Measurements from ENCODE around the gene KRTAP5-5. TPM values are rescaled to one million over a fixed set of nuclear protein-coding genes. Genes with fewer than 3 reads are reported as not detected.

KRTAP5-5 gene
- total and polyA plus RNA-seq, 2 of the 8 experiments (the other 6 are each of a cell fraction or from before 2014, with no cell fraction given) = 0.09 TPM; not detected in 1

DNA sequence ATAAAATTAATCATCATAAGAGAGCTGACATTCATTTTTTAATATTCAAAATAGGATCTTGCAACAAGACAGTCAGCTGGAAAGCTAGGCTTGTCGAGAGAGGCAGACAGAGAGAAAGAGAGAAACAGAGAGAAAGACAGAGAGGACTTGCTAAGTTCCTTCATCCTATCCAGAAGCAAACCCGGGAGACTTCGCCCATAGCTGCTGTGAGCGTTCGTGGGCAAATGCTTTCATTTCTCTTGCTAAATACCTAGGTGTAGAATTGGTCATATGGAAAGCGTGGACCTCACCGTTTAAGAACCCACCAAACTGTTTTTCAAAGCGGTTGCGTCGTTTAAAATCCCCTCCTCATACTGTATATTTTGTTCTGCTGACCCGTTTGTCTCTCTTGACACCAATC is 42.1 kb downstream of the KRTAP5-5 start:
- Histone ChIP-seq H3K18ac (ENCODE audit: extremely low read depth, low read length) (no peak overlapping the region), H3K14ac (ENCODE audit: insufficient read length) (no peak overlapping the region), H3K23ac (ENCODE audit: insufficient read length) (no peak overlapping the region), H3K4ac (replicated peaks; ENCODE audit: insufficient read length, low read depth, low read length) (no peak overlapping the region), H3K36me3 (ENCODE audit: control insufficient read depth in 2 of 4, insufficient read depth in 4 of 4, low read length in 3 of 4) (no peaks in the 10 kb centered on the region), H2BK5ac (ENCODE audit: low read depth, low read length) (no peak overlapping the region), H2AK5ac (ENCODE audit: low read depth, low read length) (no peak overlapping the region), H2BK20ac (ENCODE audit: low read length) (no peak overlapping the region), H3K9me3 (ENCODE audit: insufficient read depth in 2 of 2, low read depth in 1 of 2, low read length in 1 of 2) (no peaks in the 10 kb centered on the region), H4K8ac (ENCODE audit: extremely low read depth, insufficient read depth, low read length) (no peak overlapping the region), H3K23me2 (ENCODE audit: low read depth, low read length) (peaks cover 6% of the 10 kb centered on the region; the same call in 1 of the 2 replicates), H3K27ac (ENCODE audit: low read depth, low read length) (no peak overlapping the region), H4K91ac (replicated peaks; ENCODE audit: insufficient read length, low read length) (no peak overlapping the region), H4K20me1 (replicated peaks in 1 of 2; ENCODE audit: control insufficient read depth in 1 of 2, insufficient read depth in 2 of 2, low read length in 2 of 2) (peaks cover 0 to 2% of the 10 kb centered on the region in 2 experiments), H3K27me3 (replicated peaks in 1 of 4; ENCODE audit: control insufficient read depth in 3 of 4, extremely low read depth in 1 of 4, insufficient read depth in 3 of 4, low read length in 3 of 4) (peaks cover 0 to 4% (median 0%) of the 10 kb centered on the region in 4 experiments; a peak in 3 of 7 replicates), H3K79me2 (ENCODE audit: control insufficient read depth in 1 of 2, insufficient read depth in 2 of 2, low read length in 2 of 2) (no peaks in the 10 kb centered on the region), H2BK120ac (replicated peaks; ENCODE audit: low read depth, low read length) (no peak overlapping the region), H3K79me1 (ENCODE audit: low read depth, low read length) (no peaks in the 10 kb centered on the region), H3K4me3 (ENCODE audit: extremely low read depth in 1 of 4, insufficient read depth in 2 of 4, low read depth in 3 of 4, low read length in 4 of 4) (no peak overlapping the region), H2BK15ac (ENCODE audit: low read length) (no peak overlapping the region), H2AFZ (ENCODE audit: low read length) (no peak overlapping the region), H4K5ac (ENCODE audit: insufficient read length, low read depth, low read length) (no peak overlapping the region), H2BK12ac (ENCODE audit: low read depth, low read length) (no peak overlapping the region), H3K9ac (replicated peaks in 1 of 4; ENCODE audit: extremely low read depth in 1 of 4, low read depth in 3 of 4, low read length in 3 of 4) (no peak overlapping the region), H3K4me2 (ENCODE audit: insufficient read depth in 1 of 2, low read depth in 2 of 2, low read length in 2 of 2) (no peak overlapping the region), H3K56ac (replicated peaks; ENCODE audit: insufficient read length, low read depth, low read length) (no peak overlapping the region), H3K4me1 (replicated peaks in 1 of 4; ENCODE audit: control insufficient read depth in 3 of 4, insufficient read depth in 4 of 4, low read length in 3 of 4) (no peaks in the 10 kb centered on the region; a peak in 1 of 7 replicates)
- 89% methylated on average over 11 of the region's 11 CpGs; no CpG with 5 or more reads in 1 of the 2 experiments for WGBS, 2 experiments (ENCODE audit: extremely low coverage in 1 of 2, insufficient coverage in 1 of 2, insufficient read length in 1 of 2, insufficient replicate concordance in 2 of 2, low coverage in 1 of 2, low lambda C conversion rate in 2 of 2, missing lambda C conversion rate in 1 of 2)
- CTCF ChIA-PET (ENCODE audit: partially characterized antibody) = interaction anchor here (1.0 to 4.5 kb wide), 3 partner anchors 11 to 21 kb away, joined by 4 to 15 read pairs (median 6); no protein-coding TSS in a partner anchor
- POLR2A ChIA-PET (ENCODE audit: partially characterized antibody) = no interaction called here
- no peak for FAIRE-seq
- DNase-seq (ENCODE audit: low read depth in 1 of 2, low spot score in 2 of 2) = no peak
- TF ChIP-seq RAD21 (IDR thresholded peaks at IDR 0.05 in 1 of 2, conservative IDR thresholded peaks at IDR 0.05 in 1 of 2; ENCODE audit: low read depth in 2 of 2, low read length in 2 of 2) = no peak
- TF ChIP-seq POLR2A (IDR thresholded peaks at IDR 0.05; ENCODE audit: control extremely low read depth in 1 of 2, low read depth in 2 of 2, low read length in 2 of 2) = no peak
- no peak for TF ChIP-seq EZH2 (IDR thresholded peaks at IDR 0.05; ENCODE audit: low read depth, low read length, severe bottlenecking)
- TF ChIP-seq ATF3 (IDR thresholded peaks at IDR 0.05; ENCODE audit: insufficient read depth, low read depth, low read length) = no peak
- no peak for TF ChIP-seq GABPA (IDR thresholded peaks at IDR 0.05; ENCODE audit: borderline replicate concordance, insufficient read depth, low read length)
- TF ChIP-seq SP4 (IDR thresholded peaks at IDR 0.05; ENCODE audit: low read length) = no peak
